Measurements from ENCODE around the gene MRPL52. TPM values are rescaled to one million over a fixed set of nuclear protein-coding genes. Genes with fewer than 3 reads are reported as not detected.
"Not testable (repeated sequence)": the region's sequence is repeated elsewhere in the genome, so short reads cannot be mapped to it uniquely, and the experiment has no call there.

Gene MRPL52
- total RNA-seq, 2 experiments from 2014 or later = 122 to 126 TPM

DNA sequence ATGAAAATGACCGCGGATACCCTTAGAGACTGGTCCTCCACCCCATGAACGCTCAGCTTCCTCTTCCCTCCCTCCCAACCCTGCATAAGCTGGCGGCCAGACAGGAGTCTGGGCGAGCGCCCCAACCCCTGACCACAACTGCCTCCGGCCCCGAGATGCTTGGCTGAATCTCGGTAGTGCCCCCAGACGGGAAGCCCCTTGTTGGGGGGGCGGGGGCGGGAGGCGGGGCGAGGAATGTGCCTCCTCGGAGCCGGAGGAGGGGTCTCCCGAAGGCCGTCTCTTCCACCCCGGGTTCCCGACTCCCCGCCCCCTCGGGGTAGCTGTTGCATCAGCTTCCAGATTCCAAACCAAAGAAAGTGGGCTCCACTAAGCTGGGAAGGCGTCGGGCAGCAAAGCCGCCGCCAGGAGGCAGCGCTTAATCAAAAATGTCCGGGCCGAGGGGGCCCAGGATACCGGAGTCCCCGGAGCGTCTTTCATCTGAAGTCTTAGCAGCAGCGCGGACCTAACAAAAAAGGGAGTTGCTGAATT lies 7.1 kb upstream of the MRPL52 start:
- POLR2A ChIA-PET = interaction anchor here (0.6 to 2.6 kb wide), 5 partner anchors 13 to 234 kb away, joined by 3 to 7 read pairs (median 4); partner anchors contain the start of genes DAD1, MMP14 and OXA1L
- peak; percentile 83 for ATAC-seq
- CTCF ChIA-PET = interaction anchor here (0.7 to 22.4 kb wide), 35 partner anchors 8 to 909 kb away, joined by 3 to 469 read pairs (median 5); partner anchors contain the start of genes LRP10, MMP14, OXA1L and REM2
- intact Hi-C loops (cut with micrococcal nuclease) = loop anchor here (1.0 to 10.0 kb wide), 2 partner anchors 31 to 248 kb away; no protein-coding TSS in a partner anchor
- H3K9me3 Mint-ChIP-seq = no peaks in the 10 kb centered on the region
- no peaks in the 10 kb centered on the region for H3K36me3 Mint-ChIP-seq (ENCODE audit: low read depth)
- peaks cover 13% of the 10 kb centered on the region for H3K27me3 Mint-ChIP-seq
- H3K4me1 Mint-ChIP-seq (ENCODE audit: low read depth) = peaks cover 27% of the 10 kb centered on the region
- DNase-seq = peak; percentile 78
- TF ChIP-seq, protein P1, sequence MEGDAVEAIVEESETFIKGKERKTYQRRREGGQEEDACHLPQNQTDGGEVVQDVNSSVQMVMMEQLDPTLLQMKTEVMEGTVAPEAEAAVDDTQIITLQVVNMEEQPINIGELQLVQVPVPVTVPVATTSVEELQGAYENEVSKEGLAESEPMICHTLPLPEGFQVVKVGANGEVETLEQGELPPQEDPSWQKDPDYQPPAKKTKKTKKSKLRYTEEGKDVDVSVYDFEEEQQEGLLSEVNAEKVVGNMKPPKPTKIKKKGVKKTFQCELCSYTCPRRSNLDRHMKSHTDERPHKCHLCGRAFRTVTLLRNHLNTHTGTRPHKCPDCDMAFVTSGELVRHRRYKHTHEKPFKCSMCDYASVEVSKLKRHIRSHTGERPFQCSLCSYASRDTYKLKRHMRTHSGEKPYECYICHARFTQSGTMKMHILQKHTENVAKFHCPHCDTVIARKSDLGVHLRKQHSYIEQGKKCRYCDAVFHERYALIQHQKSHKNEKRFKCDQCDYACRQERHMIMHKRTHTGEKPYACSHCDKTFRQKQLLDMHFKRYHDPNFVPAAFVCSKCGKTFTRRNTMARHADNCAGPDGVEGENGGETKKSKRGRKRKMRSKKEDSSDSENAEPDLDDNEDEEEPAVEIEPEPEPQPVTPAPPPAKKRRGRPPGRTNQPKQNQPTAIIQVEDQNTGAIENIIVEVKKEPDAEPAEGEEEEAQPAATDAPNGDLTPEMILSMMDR (IDR thresholded peaks at IDR 0.05) = peak; percentile 95
- H3K4me3 Mint-ChIP-seq = peak overlapping the region; percentile 59
- H3K27ac Mint-ChIP-seq = no peak overlapping the region

DNA sequence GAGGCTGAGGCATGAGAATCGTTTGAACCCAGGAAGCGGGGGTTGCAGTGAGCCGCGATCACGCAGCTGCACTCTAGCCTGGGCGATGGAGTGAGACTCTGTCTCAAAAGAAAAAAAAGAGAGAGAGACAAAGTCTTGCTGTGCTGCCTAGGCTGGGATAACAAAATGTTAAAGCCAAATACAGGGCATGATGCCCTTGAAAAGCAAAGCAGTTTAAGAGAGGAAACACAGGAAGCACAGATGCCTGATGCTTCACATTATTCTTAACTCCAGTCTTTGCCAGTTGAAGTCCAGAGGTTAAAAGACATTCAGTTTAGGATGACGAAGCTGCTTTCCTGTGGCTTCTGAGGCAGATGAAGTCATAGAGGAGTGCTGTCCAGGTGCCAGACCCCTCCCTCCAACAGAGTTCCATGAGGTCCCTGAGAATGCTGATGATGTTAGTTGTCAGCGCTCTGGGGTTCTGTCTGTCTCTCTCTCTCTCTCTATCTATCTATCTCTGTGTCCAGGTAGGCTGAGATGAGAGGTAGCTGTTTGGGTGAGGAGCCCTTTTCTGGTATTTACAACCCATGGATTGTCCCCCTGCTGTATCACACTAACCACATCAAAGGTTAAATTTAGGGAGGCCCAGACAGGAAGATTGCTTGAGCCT lies 4.9 kb upstream of the MRPL52 start:
- ChIA-PET POLR2A (interaction anchor here (0.7 to 2.6 kb wide), 3 partner anchors 11 to 62 kb away, joined by 3 to 7 read pairs (median 3); partner anchors contain the start of genes LRP10 and MMP14), CTCF (interaction anchor here (0.8 to 22.4 kb wide), 7 partner anchors 12 to 269 kb away, joined by 3 to 469 read pairs (median 5); partner anchors contain the start of genes LRP10 and MMP14)
- TF ChIP-seq, protein P1 (IDR thresholded peaks at IDR 0.05) = no peak
- H3K27ac Mint-ChIP-seq = no peak overlapping the region
- peak; percentile 12 for ATAC-seq
- H3K4me3 Mint-ChIP-seq = no peak overlapping the region
- peaks cover 11% of the 10 kb centered on the region for H3K27me3 Mint-ChIP-seq
- intact Hi-C loops (cut with micrococcal nuclease) = loop anchor here (10.0 kb wide), 1 partner anchor 250 kb away; no protein-coding TSS in a partner anchor
- peaks cover 3% of the 10 kb centered on the region for H3K36me3 Mint-ChIP-seq (ENCODE audit: low read depth)
- DNase-seq = peak; percentile 44
- H3K9me3 Mint-ChIP-seq = no peaks in the 10 kb centered on the region
- peaks cover 31% of the 10 kb centered on the region for H3K4me1 Mint-ChIP-seq (ENCODE audit: low read depth)

DNA sequence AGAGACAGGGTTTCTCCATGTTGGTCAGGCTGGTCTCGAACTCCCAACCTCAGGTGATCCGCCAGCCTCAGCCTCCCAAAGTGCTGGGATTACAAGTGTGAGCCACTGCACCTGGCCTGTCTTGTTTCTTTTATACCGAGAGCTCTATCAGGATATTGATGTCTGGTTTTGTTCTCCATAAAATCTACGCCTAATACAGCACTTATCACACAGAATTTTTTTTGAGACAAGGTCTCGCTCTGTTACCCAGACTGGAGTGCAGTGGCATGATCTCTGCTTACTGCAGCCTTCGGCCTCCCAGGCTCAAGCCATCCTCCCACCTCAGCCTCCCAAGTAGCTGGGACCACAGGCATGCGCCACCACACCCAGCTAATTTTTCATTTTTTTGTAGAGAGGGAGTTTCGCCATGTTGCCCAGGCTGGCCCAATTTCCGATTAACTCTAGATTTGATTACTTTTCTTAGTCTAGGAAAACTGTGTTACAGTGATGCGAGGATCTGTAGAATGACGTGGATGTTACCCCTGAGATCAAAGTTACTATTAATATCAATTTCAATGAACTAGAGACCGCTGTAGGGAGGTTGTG lies 519 bp upstream of the MRPL52 start:
- ChIA-PET POLR2A (interaction anchor here (0.6 to 2.0 kb wide), 6 partner anchors 19 to 240 kb away, joined by 3 to 9 read pairs (median 3); partner anchors contain the start of gene DAD1), CTCF (interaction anchor here (0.8 to 22.4 kb wide), 5 partner anchors 28 to 273 kb away, joined by 3 to 469 read pairs (median 7); no protein-coding TSS in a partner anchor)
- H3K27me3 Mint-ChIP-seq, H3K9me3 Mint-ChIP-seq, DNase-seq: not testable (repeated sequence)
- H3K4me1 Mint-ChIP-seq (ENCODE audit: low read depth) = peaks cover 28% of the 10 kb centered on the region
- H3K4me3 Mint-ChIP-seq = peak overlapping the region; percentile 88
- intact Hi-C loops (cut with micrococcal nuclease) = loop anchor here (10.0 kb wide), 1 partner anchor 254 kb away; no protein-coding TSS in a partner anchor
- peaks cover 21% of the 10 kb centered on the region for H3K36me3 Mint-ChIP-seq (ENCODE audit: low read depth)
- peak overlapping the region; percentile 98 for H3K27ac Mint-ChIP-seq
- peak; percentile 9 for ATAC-seq

DNA sequence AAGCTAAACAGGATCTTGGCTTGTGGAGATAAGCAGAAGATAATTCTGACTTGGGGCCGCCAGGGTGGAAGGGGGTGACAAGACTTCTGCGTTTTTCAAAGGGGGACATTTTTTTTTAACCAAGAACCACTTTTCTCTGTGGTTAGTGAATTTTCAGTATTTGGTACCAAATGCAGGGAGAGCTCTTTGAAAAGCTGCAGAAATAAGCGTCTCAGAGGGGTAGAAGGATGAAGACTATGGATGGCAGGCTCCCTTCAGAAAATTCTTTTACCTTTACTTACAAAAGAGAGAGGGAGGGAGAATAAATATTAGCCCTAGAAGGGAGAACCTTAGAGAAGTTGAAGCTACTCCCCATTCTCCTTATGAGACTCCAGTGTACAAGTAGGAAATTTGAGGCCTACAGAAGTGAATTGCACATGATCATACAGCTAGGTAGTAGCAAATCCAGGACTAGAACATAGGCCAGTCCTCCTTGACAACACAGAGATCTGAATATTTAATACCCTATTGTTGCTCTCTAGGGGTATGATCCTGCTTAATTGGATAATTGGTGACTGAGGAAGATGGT lies 840 bp downstream of the MRPL52 start:
- intact Hi-C loops (cut with micrococcal nuclease) = no loop called here
- peaks cover 19% of the 10 kb centered on the region for H3K4me1 Mint-ChIP-seq (ENCODE audit: low read depth)
- H3K27me3 Mint-ChIP-seq = peaks cover 2% of the 10 kb centered on the region
- peak overlapping the region; percentile 98 for H3K27ac Mint-ChIP-seq
- TF ChIP-seq, protein P1 (IDR thresholded peaks at IDR 0.05) = no peak
- POLR2A ChIA-PET = interaction anchor here (0.7 to 2.0 kb wide), 14 partner anchors 9 to 293 kb away, joined by 3 to 9 read pairs (median 6); partner anchors contain the start of genes DAD1, OXA1L and RBM23
- peaks cover 31% of the 10 kb centered on the region for H3K36me3 Mint-ChIP-seq (ENCODE audit: low read depth)
- no peak for DNase-seq
- CTCF ChIA-PET = interaction anchor here (0.6 to 22.4 kb wide), 14 partner anchors 9 to 912 kb away, joined by 3 to 469 read pairs (median 4); partner anchors contain the start of gene LRP10
- peak overlapping the region; percentile 88 for H3K4me3 Mint-ChIP-seq
- H3K9me3 Mint-ChIP-seq = no peaks in the 10 kb centered on the region
- peak; percentile 9 for ATAC-seq

DNA sequence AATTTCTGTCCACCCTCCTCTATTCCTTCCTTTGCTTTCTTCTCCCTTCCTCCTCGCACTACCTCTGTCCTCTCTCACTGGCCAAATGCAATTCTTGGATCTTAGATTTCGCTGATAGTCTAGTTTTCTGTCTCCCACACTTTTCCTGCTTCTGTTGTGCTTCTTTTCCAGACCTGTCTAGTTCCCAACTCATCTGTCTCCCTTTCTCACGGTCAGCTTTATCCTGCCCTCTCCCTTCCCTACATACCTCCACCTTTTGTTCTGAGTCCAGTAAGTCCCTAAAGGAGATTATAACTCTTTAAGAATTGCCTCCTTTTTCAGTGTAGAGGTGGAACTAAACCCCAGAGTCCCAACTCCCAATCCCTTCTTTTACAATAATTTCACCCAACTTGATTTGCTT lies 5.8 kb downstream of the MRPL52 start:
- no peak for ATAC-seq
- H3K9me3 Mint-ChIP-seq = no peaks in the 10 kb centered on the region

More for the DNA sequence above, 5.8 kb downstream of the MRPL52 start:
- H3K27ac Mint-ChIP-seq = no peak overlapping the region
- peaks cover 10% of the 10 kb centered on the region for H3K27me3 Mint-ChIP-seq
- intact Hi-C loops (cut with micrococcal nuclease) = no loop called here
- POLR2A ChIA-PET = interaction anchor here (1.4 to 2.0 kb wide), 4 partner anchors 12 to 247 kb away, joined by 3 to 7 read pairs (median 5); partner anchors contain the start of genes OXA1L and RBM23
- peaks cover 37% of the 10 kb centered on the region for H3K36me3 Mint-ChIP-seq (ENCODE audit: low read depth)
- TF ChIP-seq, protein P1 (IDR thresholded peaks at IDR 0.05) = no peak
- no peak overlapping the region for H3K4me3 Mint-ChIP-seq
- CTCF ChIA-PET = interaction anchor here (1.0 to 22.4 kb wide), 3 partner anchors 8 to 22 kb away, joined by 3 to 469 read pairs (median 20); no protein-coding TSS in a partner anchor
- DNase-seq = no peak
- H3K4me1 Mint-ChIP-seq (ENCODE audit: low read depth) = peaks cover 18% of the 10 kb centered on the region

Data from activated CD8-positive, alpha-beta T cell treated with anti-CD3 and anti-CD28 coated beads for 36 hours (primary cell).